ENCODE data around the gene MRGPRX4.

GRCh38 chr11:18144243-18144642, 28.4 kb upstream of the MRGPRX4 start:
- TF ChIP-seq SP1 (IDR thresholded peaks at IDR 0.05) = no peak
- TF ChIP-seq FOXA1 (IDR thresholded peaks at IDR 0.05) = no peak
- TF ChIP-seq ARNT (IDR thresholded peaks at IDR 0.05) = no peak
- TF ChIP-seq L3MBTL2 (conservative IDR thresholded peaks at IDR 0.05) = no peak
- TF ChIP-seq FOXK2 (IDR thresholded peaks at IDR 0.05) = no peak
- no peak for TF ChIP-seq ZNF384 (IDR thresholded peaks at IDR 0.05)
- no peak for TF ChIP-seq FOXM1 (IDR thresholded peaks at IDR 0.05; ENCODE audit: borderline replicate concordance)
- TF ChIP-seq HDGF (IDR thresholded peaks at IDR 0.05; ENCODE audit: borderline replicate concordance) = no peak
